ENCODE results near the gene CALML6. TPM values are rescaled to one million over a fixed set of nuclear protein-coding genes. Genes with fewer than 3 reads are reported as not detected.

CALML6 gene
- total RNA-seq, 1 donor from 2014 or later: not detected

GRCh38 chr1:1910033-1910465, 5.0 kb upstream of the CALML6 start:
- intact Hi-C loops (cut with micrococcal nuclease): loop anchor here (10.0 kb wide), 3 partner anchors 385 to 875 kb away; partner anchors contain the start of gene ATAD3A

GRCh38 chr1:1910651-1911331, 4.3 kb upstream of the CALML6 start:
- intact Hi-C loops (cut with micrococcal nuclease): loop anchor here (10.0 kb wide), 3 partner anchors 384 to 876 kb away; partner anchors contain the start of gene ATAD3A

GRCh38 chr1:1911350-1912041, 3.6 kb upstream of the CALML6 start:
- intact Hi-C loops (cut with micrococcal nuclease): loop anchor here (10.0 kb wide), 3 partner anchors 383 to 877 kb away; partner anchors contain the start of gene ATAD3A

- intact Hi-C loops (cut with micrococcal nuclease): loop anchor here (10.0 kb wide), 3 partner anchors 380 to 880 kb away; partner anchors contain the start of gene ATAD3A
Observed at GRCh38 chr1:1914101-1914970, 724 bp upstream of the CALML6 start.

- intact Hi-C loops (cut with micrococcal nuclease): loop anchor here (5.0 to 10.0 kb wide), 4 partner anchors 379 to 1986 kb away; partner anchors contain the start of genes ATAD3A and C1orf174
Observed at GRCh38 chr1:1915911-1916840, 1.1 kb downstream of the CALML6 start.

GRCh38 chr1:1916851-1917251, 1.8 kb downstream of the CALML6 start:
- intact Hi-C loops (cut with micrococcal nuclease): loop anchor here (5.0 to 10.0 kb wide), 4 partner anchors 378 to 1985 kb away; partner anchors contain the start of genes ATAD3A and C1orf174

- intact Hi-C loops (cut with micrococcal nuclease): loop anchor here (5.0 to 10.0 kb wide), 4 partner anchors 377 to 1985 kb away; partner anchors contain the start of genes ATAD3A and C1orf174
Observed at GRCh38 chr1:1917304-1917976, 2.4 kb downstream of the CALML6 start.

- intact Hi-C loops (cut with micrococcal nuclease): loop anchor here (2.0 to 10.0 kb wide), 5 partner anchors 377 to 1984 kb away; partner anchors contain the start of genes ATAD3A and C1orf174
Observed at GRCh38 chr1:1917995-1918900, 3.2 kb downstream of the CALML6 start.

GRCh38 chr1:1918901-1919303, 3.8 kb downstream of the CALML6 start, which contains the start of gene TMEM52:
Gene TMEM52, minus strand, starts transcription at chr1:1919279. Its CDS starts 14 bp downstream, at chr1:1919265.
- intact Hi-C loops (cut with micrococcal nuclease): loop anchor here (1.0 to 10.0 kb wide), 12 partner anchors 10 to 1983 kb away; partner anchors contain the start of genes ATAD3A, C1orf174, GNB1 and PANK4

GRCh38 chr1:1919304-1920056, 4.4 kb downstream of the CALML6 start:
- intact Hi-C loops (cut with micrococcal nuclease): loop anchor here (1.0 to 10.0 kb wide), 12 partner anchors 10 to 1983 kb away; partner anchors contain the start of genes ATAD3A, C1orf174, GNB1 and PANK4

- intact Hi-C loops (cut with micrococcal nuclease): no loop called here
Observed at GRCh38 chr1:1920057-1920607, 5.1 kb downstream of the CALML6 start.

GRCh38 chr1:1920608-1921458, 5.8 kb downstream of the CALML6 start:
- intact Hi-C loops (cut with micrococcal nuclease): no loop called here

- intact Hi-C loops (cut with micrococcal nuclease): no loop called here
Observed at GRCh38 chr1:1921459-1921862, 6.4 kb downstream of the CALML6 start.

- intact Hi-C loops (cut with micrococcal nuclease): no loop called here
Observed at GRCh38 chr1:1921901-1922701, 7.0 kb downstream of the CALML6 start.

GRCh38 chr1:1922702-1922955, 7.6 kb downstream of the CALML6 start:
- intact Hi-C loops (cut with micrococcal nuclease): no loop called here
